ENCODE results near the gene ZYG11A.

- TF ChIP-seq POLR2A (IDR thresholded peaks at IDR 0.05) (no peak), CTCF (IDR thresholded peaks at IDR 0.05 in 4 of 5, conservative IDR thresholded peaks at IDR 0.05 in 1 of 5) (no peak)
Observed at GRCh38 chr1:52906135-52906603, 63.6 kb downstream of the ZYG11A start.
